ENCODE measurements around the gene IER5L.

IER5L gene

GRCh38 chr9:129213551-129213950 lies 35.5 kb upstream of the IER5L start:
- TF ChIP-seq CTCF (IDR thresholded peaks at IDR 0.05; ENCODE audit: low read length) (no peak), EZH2 (IDR thresholded peaks at IDR 0.05; ENCODE audit: borderline replicate concordance, low read length) (no peak)
- no peak overlapping the region for H3K4me3 ChIP-seq (ENCODE audit: low read depth, low read length, poor library complexity, severe bottlenecking)
- no peaks in the 10 kb centered on the region for H3K79me2 ChIP-seq (ENCODE audit: insufficient read depth, low read length)

GRCh38 chr9:129211686-129212085 lies 33.6 kb upstream of the IER5L start:
- Histone ChIP-seq H2AFZ (ENCODE audit: low read length) (no peak overlapping the region), H3K27me3 (ENCODE audit: insufficient read depth, low read length) (no peaks in the 10 kb centered on the region; the same call in 1 of the 2 replicates), H3K9ac (ENCODE audit: low read length) (no peak overlapping the region), H3K4me2 (ENCODE audit: low read length) (no peak overlapping the region), H3K4me3 (ENCODE audit: low read depth, low read length, poor library complexity, severe bottlenecking) (no peak overlapping the region), H3K27ac (ENCODE audit: low read depth, low read length, poor library complexity, severe bottlenecking) (no peak overlapping the region), H4K20me1 (ENCODE audit: insufficient read depth, low read length) (no peaks in the 10 kb centered on the region), H3K9me2 (ENCODE audit: low read depth, low read length) (no peaks in the 10 kb centered on the region), H3K9me3 (ENCODE audit: low read length) (no peaks in the 10 kb centered on the region), H3K4me1 (ENCODE audit: insufficient read depth, low read length, severe bottlenecking) (peaks cover 6% of the 10 kb centered on the region), H3K79me2 (ENCODE audit: insufficient read depth, low read length) (no peaks in the 10 kb centered on the region), H3F3A (ENCODE audit: insufficient read depth, low read length) (no peaks in the 10 kb centered on the region), H3K36me3 (ENCODE audit: insufficient read depth, low read length) (no peaks in the 10 kb centered on the region)
- TF ChIP-seq CTCF (IDR thresholded peaks at IDR 0.05; ENCODE audit: low read length) (no peak), EZH2 (IDR thresholded peaks at IDR 0.05; ENCODE audit: borderline replicate concordance, low read length) (no peak)

More at GRCh38 chr9:129213551-129213950, 35.5 kb upstream of the IER5L start:
- Histone ChIP-seq H3K9ac (ENCODE audit: low read length) (no peak overlapping the region), H3K9me3 (ENCODE audit: low read length) (no peaks in the 10 kb centered on the region), H4K20me1 (ENCODE audit: insufficient read depth, low read length) (no peaks in the 10 kb centered on the region), H3K4me2 (ENCODE audit: low read length) (no peak overlapping the region), H3F3A (ENCODE audit: insufficient read depth, low read length) (no peaks in the 10 kb centered on the region), H2AFZ (ENCODE audit: low read length) (no peak overlapping the region), H3K36me3 (ENCODE audit: insufficient read depth, low read length) (no peaks in the 10 kb centered on the region), H3K4me1 (ENCODE audit: insufficient read depth, low read length, severe bottlenecking) (peaks cover 3% of the 10 kb centered on the region), H3K9me2 (ENCODE audit: low read depth, low read length) (no peaks in the 10 kb centered on the region), H3K27ac (ENCODE audit: low read depth, low read length, poor library complexity, severe bottlenecking) (no peak overlapping the region), H3K27me3 (ENCODE audit: insufficient read depth, low read length) (no peaks in the 10 kb centered on the region; the same call in 1 of the 2 replicates)

- Histone ChIP-seq H3K36me3 (ENCODE audit: insufficient read depth, low read length) (no peaks in the 10 kb centered on the region), H3K27me3 (ENCODE audit: insufficient read depth, low read length) (peaks cover 5% of the 10 kb centered on the region; the same call in 1 of the 2 replicates), H3K27ac (ENCODE audit: low read depth, low read length, poor library complexity, severe bottlenecking) (no peak overlapping the region), H3F3A (ENCODE audit: insufficient read depth, low read length) (no peaks in the 10 kb centered on the region), H2AFZ (ENCODE audit: low read length) (no peak overlapping the region), H4K20me1 (ENCODE audit: insufficient read depth, low read length) (no peaks in the 10 kb centered on the region), H3K9me3 (ENCODE audit: low read length) (no peaks in the 10 kb centered on the region), H3K9me2 (ENCODE audit: low read depth, low read length) (no peaks in the 10 kb centered on the region), H3K4me2 (ENCODE audit: low read length) (no peak overlapping the region), H3K4me1 (ENCODE audit: insufficient read depth, low read length, severe bottlenecking) (peaks cover 6% of the 10 kb centered on the region), H3K9ac (ENCODE audit: low read length) (no peak overlapping the region), H3K79me2 (ENCODE audit: insufficient read depth, low read length) (no peaks in the 10 kb centered on the region), H3K4me3 (ENCODE audit: low read depth, low read length, poor library complexity, severe bottlenecking) (no peak overlapping the region)
- TF ChIP-seq EZH2 (IDR thresholded peaks at IDR 0.05; ENCODE audit: borderline replicate concordance, low read length) (no peak), CTCF (IDR thresholded peaks at IDR 0.05; ENCODE audit: low read length) (no peak)
Observed at GRCh38 chr9:129210125-129210524, 32.1 kb upstream of the IER5L start.
